Measurements from ENCODE around the gene MARCKS. TPM values are rescaled to one million over a fixed set of nuclear protein-coding genes. Genes with fewer than 3 reads are reported as not detected.

MARCKS gene
- total and polyA plus RNA-seq, 10 of the 15 experiments (the other 5 are each of a cell fraction or from before 2014, with no cell fraction given) = 29.0 to 164 (median 74.5) TPM

GRCh38 chr6:113888956-113889630 is 31.9 kb downstream of the MARCKS start (continued):
- no peak for TF ChIP-seq ZBED1 (IDR thresholded peaks at IDR 0.05; ENCODE audit: borderline replicate concordance)
- no peak for TF ChIP-seq RELB (IDR thresholded peaks at IDR 0.05; ENCODE audit: low read depth)
- no peak for TF ChIP-seq PML (IDR thresholded peaks at IDR 0.05; ENCODE audit: low read length)
- TF ChIP-seq JUND (IDR thresholded peaks at IDR 0.05; ENCODE audit: low read depth, low read length) = no peak

GRCh38 chr6:113893451-113893850 is 36.3 kb downstream of the MARCKS start:
- ATAC-seq (no peak), FAIRE-seq (no peak), DNase-seq (ENCODE audit: low read depth, low spot score) (no peak)
- Histone ChIP-seq H2AFZ (ENCODE audit: control insufficient read depth, low read depth, low read length) (no peak overlapping the region), H3K9ac (ENCODE audit: control insufficient read depth, insufficient read depth, low read length) (no peak overlapping the region), H3K4me2 (ENCODE audit: control insufficient read depth, insufficient read depth) (no peak overlapping the region), H3K79me2 (ENCODE audit: control insufficient read depth, insufficient read depth, low read length) (no peaks in the 10 kb centered on the region), H3K36me3 (ENCODE audit: control insufficient read depth in 2 of 2, insufficient read depth in 2 of 2, low read length in 1 of 2) (no peaks in the 10 kb centered on the region), H3K27me3 (replicated peaks in 1 of 2; ENCODE audit: control insufficient read depth in 2 of 2, insufficient read depth in 2 of 2, low read length in 1 of 2) (no peaks in the 10 kb centered on the region), H4K20me1 (ENCODE audit: control insufficient read depth, insufficient read depth) (no peaks in the 10 kb centered on the region), H3K4me3 (no peak overlapping the region), H3K4me1 (ENCODE audit: control insufficient read depth, insufficient read depth, low read length) (no peaks in the 10 kb centered on the region), H3K27ac (ENCODE audit: control insufficient read depth, insufficient read depth) (no peak overlapping the region), H3K9me3 (replicated peaks; ENCODE audit: control insufficient read depth, insufficient read depth, low read length) (no peaks in the 10 kb centered on the region)
- POLR2A ChIA-PET = no interaction called here
- BruUV-seq (replicated peaks) = no TSS peak
- RAD21 ChIA-PET (ENCODE audit: unreplicated experiment) = interaction anchor here (1.0 kb wide), 1 partner anchor 268 kb away, joined by 3 read pairs; no protein-coding TSS in a partner anchor
- in situ Hi-C loops (cut with MboI) (no loop called here), intact Hi-C loops (cut with micrococcal nuclease; ENCODE audit: unreplicated experiment) (no loop called here)
- no peak for TF ChIP-seq CBX3 (IDR thresholded peaks at IDR 0.05; ENCODE audit: borderline replicate concordance, low read depth)
- TF ChIP-seq BACH1 (IDR thresholded peaks at IDR 0.05; ENCODE audit: borderline replicate concordance) = no peak
- TF ChIP-seq ZNF687 (IDR thresholded peaks at IDR 0.05) = no peak
- TF ChIP-seq EZH2 (IDR thresholded peaks at IDR 0.05; ENCODE audit: borderline replicate concordance, control insufficient read depth, low read depth, low read length) = no peak
- no peak for TF ChIP-seq KDM1A (IDR thresholded peaks at IDR 0.05; ENCODE audit: borderline replicate concordance)
- no peak for TF ChIP-seq FOS (IDR thresholded peaks at IDR 0.05; ENCODE audit: borderline replicate concordance, extremely low read depth, insufficient read length)
- TF ChIP-seq TCF7 (IDR thresholded peaks at IDR 0.05; ENCODE audit: borderline replicate concordance) = no peak
- CTCF ChIA-PET = interaction anchor here (0.8 kb wide), 1 partner anchor 14 kb away, joined by 3 read pairs; no protein-coding TSS in a partner anchor
- SMC1A ChIA-PET (ENCODE audit: uncharacterized antibody, unreplicated experiment) = no interaction called here
